Fibroblast of pulmonary artery (primary cell): ENCODE measurements around the gene TUSC2.
A peak's percentile ranks its signal among the peaks of the same experiment; 100 is the strongest.

Experiments used
- DNase-seq: peaks from one replicate; pipeline ENCODE4 v3.0.0-alpha.2; 2010; ENCODE audit warnings: low read depth
- H3K4me3 ChIP-seq: replicated peaks from 2 replicates; pipeline ENCODE4 v1.5.1; 2011; ENCODE audit warnings: low read depth, mild to moderate bottlenecking, control low read depth, low read length, moderate library complexity
- CTCF ChIP-seq: IDR thresholded peaks from 2 replicates; pipeline ENCODE4 v1.5.1; 2011; ENCODE audit warnings: mild to moderate bottlenecking, control low read depth, low read length, inconsistent platforms; ENCODE audit errors: missing control alignments

TUSC2 gene

GRCh38 chr3:50294492-50295403 lies 33.3 kb downstream of the TUSC2 start:
- DNase-seq: no peak
- TF ChIP-seq CTCF: no peak
- H3K4me3 ChIP-seq: no peak overlapping the region

GRCh38 chr3:50294089-50294488 lies 33.9 kb downstream of the TUSC2 start:
- no peak for DNase-seq
- no peak for TF ChIP-seq CTCF
- H3K4me3 ChIP-seq: no peak overlapping the region

GRCh38 chr3:50293079-50293801 lies 34.8 kb downstream of the TUSC2 start:
- H3K4me3 ChIP-seq: no peak overlapping the region
- TF ChIP-seq CTCF: no peak
- no peak for DNase-seq

- peak; percentile 98 for DNase-seq
- no peak for TF ChIP-seq CTCF
- H3K4me3 ChIP-seq: peak within 1 kb of the TSS; percentile 70
These were observed 35.6 kb downstream of the TUSC2 start, which contains the start of gene IFRD2 for GRCh38 chr3:50292159-50293078. IFRD2 (minus strand) TSS chr3:50292429; CDS start chr3:50292274, 155 bp downstream.

- no peak for TF ChIP-seq CTCF
- H3K4me3 ChIP-seq: no peak overlapping the region
- no peak for DNase-seq
These were observed 37.8 kb downstream of the TUSC2 start for GRCh38 chr3:50290161-50290641.

GRCh38 chr3:50289130-50289529 lies 38.9 kb downstream of the TUSC2 start:
- DNase-seq: no peak
- TF ChIP-seq CTCF: no peak

More at GRCh38 chr3:50289130-50289529, 38.9 kb downstream of the TUSC2 start:
- no peak overlapping the region for H3K4me3 ChIP-seq
